ENCODE results near the gene ADAMTS13.
"Not testable (repeated sequence)": the region's sequence is repeated elsewhere in the genome, so short reads cannot be mapped to it uniquely, and the experiment has no call there.

DNA sequence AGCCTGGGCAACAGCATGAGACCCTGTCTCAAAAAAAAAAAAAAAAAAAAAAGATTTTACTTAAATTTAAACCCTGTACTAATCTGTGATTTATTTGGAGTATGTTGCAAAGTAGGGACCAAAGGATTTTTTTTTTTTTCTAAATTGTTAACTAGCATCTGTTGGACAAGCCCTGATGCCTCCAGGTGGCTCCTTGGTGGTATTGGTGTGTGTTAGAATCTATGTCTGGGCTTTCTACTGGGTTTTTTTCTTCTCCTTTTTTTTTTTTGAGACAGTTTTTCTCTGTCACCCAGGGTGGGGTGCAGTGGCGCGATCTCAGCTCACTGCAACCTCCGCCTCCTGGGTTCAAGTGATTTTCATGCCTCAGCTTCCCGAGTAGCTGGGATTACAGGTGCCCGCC is 29.7 kb downstream of the ADAMTS13 start:
- TF ChIP-seq EP300 (IDR thresholded peaks at IDR 0.05; ENCODE audit: low read depth): not testable (repeated sequence)
- TF ChIP-seq, protein P1, sequence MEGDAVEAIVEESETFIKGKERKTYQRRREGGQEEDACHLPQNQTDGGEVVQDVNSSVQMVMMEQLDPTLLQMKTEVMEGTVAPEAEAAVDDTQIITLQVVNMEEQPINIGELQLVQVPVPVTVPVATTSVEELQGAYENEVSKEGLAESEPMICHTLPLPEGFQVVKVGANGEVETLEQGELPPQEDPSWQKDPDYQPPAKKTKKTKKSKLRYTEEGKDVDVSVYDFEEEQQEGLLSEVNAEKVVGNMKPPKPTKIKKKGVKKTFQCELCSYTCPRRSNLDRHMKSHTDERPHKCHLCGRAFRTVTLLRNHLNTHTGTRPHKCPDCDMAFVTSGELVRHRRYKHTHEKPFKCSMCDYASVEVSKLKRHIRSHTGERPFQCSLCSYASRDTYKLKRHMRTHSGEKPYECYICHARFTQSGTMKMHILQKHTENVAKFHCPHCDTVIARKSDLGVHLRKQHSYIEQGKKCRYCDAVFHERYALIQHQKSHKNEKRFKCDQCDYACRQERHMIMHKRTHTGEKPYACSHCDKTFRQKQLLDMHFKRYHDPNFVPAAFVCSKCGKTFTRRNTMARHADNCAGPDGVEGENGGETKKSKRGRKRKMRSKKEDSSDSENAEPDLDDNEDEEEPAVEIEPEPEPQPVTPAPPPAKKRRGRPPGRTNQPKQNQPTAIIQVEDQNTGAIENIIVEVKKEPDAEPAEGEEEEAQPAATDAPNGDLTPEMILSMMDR (IDR thresholded peaks at IDR 0.05): not testable (repeated sequence)

All from transverse colon (tissue), 3 donors.